WTC11 (cell line): ENCODE results near the gene ROBO1. TPM values are rescaled to one million over a fixed set of nuclear protein-coding genes. Genes with fewer than 3 reads are reported as not detected.

Experiments used
- ATAC-seq: fragments of 200-7000 bp; cut with Tn5 transposase; 2 replicates; pipeline ENCODE4 v1.10.0; 2021; ENCODE audit warnings: mild to moderate bottlenecking, moderate library complexity
- CTCF ChIA-PET: fragments of 300-600 bp; sonication (Branson Sonifier 250); formaldehyde crosslinking; loops from one replicate; lab custom pipeline; 2021; ENCODE audit warnings: antibody characterized with exemption; lab: Charles Lee
- POLR2A ChIA-PET: fragments of 350-600 bp; sonication (Branson Sonifier 250); formaldehyde crosslinking; loops from one replicate; lab custom pipeline; 2021; ENCODE audit warnings: antibody characterized with exemption; lab: Charles Lee
- DNase-seq: peaks from one replicate; pipeline ENCODE4 v3.0.0; 2021; ENCODE audit warnings: low spot score
- H3K27ac Mint-ChIP-seq: 2 replicates; pipeline ENCODE4 v1.8.0; 2021; ENCODE audit warnings: mixed read lengths
- H3K27me3 Mint-ChIP-seq: 2 replicates; pipeline ENCODE4 v1.8.0; 2021; ENCODE audit warnings: low read depth, mild to moderate bottlenecking, moderate library complexity, mixed read lengths
- H3K36me3 Mint-ChIP-seq: 2 replicates; pipeline ENCODE4 v1.8.0; 2021; ENCODE audit warnings: mixed read lengths
- H3K4me1 Mint-ChIP-seq: 2 replicates; pipeline ENCODE4 v1.8.0; 2022; ENCODE audit warnings: mixed read lengths
- H3K4me3 Mint-ChIP-seq: 2 replicates; pipeline ENCODE4 v1.8.0; 2021; ENCODE audit warnings: mild to moderate bottlenecking, moderate library complexity, mixed read lengths
- H3K9me3 Mint-ChIP-seq: 2 replicates; pipeline ENCODE4 v1.8.0; 2021; ENCODE audit warnings: mixed read lengths
- AFF4 ChIP-seq: sonication (generic); formaldehyde crosslinking; IDR thresholded peaks from 2 replicates; pipeline ENCODE4 v1.8.1; 2023; ENCODE audit warnings: mild to moderate bottlenecking, missing genetic modification reagents, borderline replicate concordance
- ARID4B ChIP-seq: sonication (generic); formaldehyde crosslinking; IDR thresholded peaks from 2 replicates; pipeline ENCODE4 v1.8.0; 2023; ENCODE audit warnings: missing genetic modification reagents, mild to moderate bottlenecking, borderline replicate concordance
- EMX1 ChIP-seq: fragments of 250-450 bp; sonication (Bioruptor Pico); IDR thresholded peaks from 2 replicates; pipeline ENCODE4 v1.8.0; 2021; ENCODE audit warnings: mild to moderate bottlenecking
- ERG ChIP-seq: fragments of 250-450 bp; sonication (Bioruptor Pico); IDR thresholded peaks from 2 replicates; pipeline ENCODE4 v1.8.0; 2021; ENCODE audit warnings: mild to moderate bottlenecking
- FOXP1 ChIP-seq: sonication (generic); formaldehyde crosslinking; IDR thresholded peaks from 2 replicates; pipeline ENCODE4 v1.8.0; 2022; ENCODE audit warnings: missing genetic modification reagents, mild to moderate bottlenecking, moderate library complexity, borderline replicate concordance
- FOXP4 ChIP-seq: sonication (generic); formaldehyde crosslinking; IDR thresholded peaks from 2 replicates; pipeline ENCODE4 v1.8.0; 2022; ENCODE audit warnings: mild to moderate bottlenecking, missing genetic modification reagents
- GRHL2 ChIP-seq: fragments of 250-450 bp; sonication (Bioruptor Pico); IDR thresholded peaks from 2 replicates; pipeline ENCODE4 v1.8.0; 2022; ENCODE audit warnings: mild to moderate bottlenecking, moderate library complexity; ENCODE audit not compliant: insufficient replicate concordance, severe bottlenecking
- MXD4 ChIP-seq: fragments of 250-450 bp; sonication (Bioruptor Pico); IDR thresholded peaks from 2 replicates; pipeline ENCODE4 v1.8.0; 2021; ENCODE audit warnings: mild to moderate bottlenecking, moderate library complexity, borderline replicate concordance
- NR2C2 ChIP-seq: sonication (generic); formaldehyde crosslinking; IDR thresholded peaks from 2 replicates; pipeline ENCODE4 v1.8.0; 2022; ENCODE audit warnings: mild to moderate bottlenecking, missing genetic modification reagents
- RORB ChIP-seq: fragments of 250-450 bp; sonication (Bioruptor Pico); IDR thresholded peaks from 2 replicates; pipeline ENCODE4 v1.9.0; 2021; ENCODE audit warnings: mild to moderate bottlenecking
- SMAD3 ChIP-seq: sonication (generic); formaldehyde crosslinking; IDR thresholded peaks from 2 replicates; pipeline ENCODE4 v1.8.0; 2022; ENCODE audit warnings: missing genetic modification reagents, mild to moderate bottlenecking, borderline replicate concordance
- SMAD4 ChIP-seq: sonication (generic); formaldehyde crosslinking; IDR thresholded peaks from 2 replicates; pipeline ENCODE4 v1.8.0; 2022; ENCODE audit warnings: mild to moderate bottlenecking, missing genetic modification reagents
- SOX15 ChIP-seq: fragments of 250-450 bp; sonication (Bioruptor Pico); IDR thresholded peaks from 2 replicates; pipeline ENCODE4 v1.9.0; 2021; ENCODE audit warnings: mild to moderate bottlenecking
- TEAD1 ChIP-seq: sonication (generic); formaldehyde crosslinking; IDR thresholded peaks from 2 replicates; pipeline ENCODE4 v1.8.0; 2022; ENCODE audit warnings: mild to moderate bottlenecking, missing genetic modification reagents
- TEAD4 ChIP-seq: sonication (generic); formaldehyde crosslinking; IDR thresholded peaks from 2 replicates; pipeline ENCODE4 v1.8.0; 2022; ENCODE audit warnings: mild to moderate bottlenecking, missing genetic modification reagents
- ZBTB21 ChIP-seq: sonication (generic); formaldehyde crosslinking; IDR thresholded peaks from 2 replicates; pipeline ENCODE4 v1.8.1; 2023; ENCODE audit warnings: mild to moderate bottlenecking, missing genetic modification reagents, borderline replicate concordance
- ZBTB43 ChIP-seq: sonication (generic); formaldehyde crosslinking; IDR thresholded peaks from 2 replicates; pipeline ENCODE4 v1.8.1; 2023; ENCODE audit warnings: mild to moderate bottlenecking, missing genetic modification reagents
- ZNF232 ChIP-seq: sonication (generic); formaldehyde crosslinking; IDR thresholded peaks from 2 replicates; pipeline ENCODE4 v1.8.0; 2022; ENCODE audit warnings: mild to moderate bottlenecking, missing genetic modification reagents
- ZNF512 ChIP-seq: sonication (generic); formaldehyde crosslinking; IDR thresholded peaks from 2 replicates; pipeline ENCODE4 v1.8.1; 2022; ENCODE audit warnings: missing genetic modification reagents, borderline replicate concordance
- total RNA-seq: library from RNA; stranded (reverse); gene quantifications from 3 replicates; pipeline ENCODE4 v1.2.3, GENCODE V29; 2021

The ROBO1 gene
- total RNA-seq, 1 experiment from 2014 or later, result 90.9 TPM

GRCh38 chr3:79606414-79606813 lies 161.4 kb downstream of the ROBO1 start:
- ChIA-PET POLR2A (no interaction called here), CTCF (no interaction called here)
- H3K36me3 Mint-ChIP-seq, result no peaks in the 10 kb centered on the region
- TF ChIP-seq SMAD4 (CRISPR knock-in tag) (no peak), ZBTB43 (CRISPR knock-in tag) (no peak), FOXP4 (no peak), TEAD1 (CRISPR knock-in tag) (no peak), TEAD4 (no peak), ARID4B (CRISPR knock-in tag) (no peak), FOXP1 (no peak), SOX15 (no peak), EMX1 (CRISPR knock-in tag) (no peak)
- H3K4me3 Mint-ChIP-seq, result no peak overlapping the region
- peaks cover 4% of the 10 kb centered on the region for H3K9me3 Mint-ChIP-seq
- DNase-seq, result no peak
- H3K27ac Mint-ChIP-seq, result no peak overlapping the region
- no peaks in the 10 kb centered on the region for H3K4me1 Mint-ChIP-seq
- no peaks in the 10 kb centered on the region; the same call in 1 of the 2 replicates for H3K27me3 Mint-ChIP-seq
- ATAC-seq, result no peak

GRCh38 chr3:79604681-79605080 lies 163.1 kb downstream of the ROBO1 start:
- Mint-ChIP-seq H3K4me3 (no peak overlapping the region), H3K4me1 (peaks cover 5% of the 10 kb centered on the region), H3K36me3 (no peaks in the 10 kb centered on the region), H3K9me3 (no peaks in the 10 kb centered on the region), H3K27me3 (no peaks in the 10 kb centered on the region; the same call in 1 of the 2 replicates), H3K27ac (no peak overlapping the region)
- DNase-seq (no peak), ATAC-seq (no peak)
- ChIA-PET POLR2A (no interaction called here), CTCF (no interaction called here)
- no peak for TF ChIP-seq SMAD3 (CRISPR knock-in tag)
- TF ChIP-seq ZNF512, result no peak
- TF ChIP-seq FOXP4, result no peak
- TF ChIP-seq RORB (CRISPR knock-in tag), result no peak
- no peak for TF ChIP-seq ZNF232 (CRISPR knock-in tag)
- no peak for TF ChIP-seq GRHL2 (CRISPR knock-in tag)
- no peak for TF ChIP-seq AFF4 (CRISPR knock-in tag)
- no peak for TF ChIP-seq ZBTB21 (CRISPR knock-in tag)
- no peak for TF ChIP-seq FOXP1
- no peak for TF ChIP-seq ERG (CRISPR knock-in tag)
- no peak for TF ChIP-seq MXD4 (CRISPR knock-in tag)
- no peak for TF ChIP-seq TEAD4
- no peak for TF ChIP-seq NR2C2
